Gastrocnemius medialis (tissue), 4 donors: ENCODE measurements around the gene EHD2.

Experiments
- POLR2A ChIP-seq, 2 donors: fragments of 450-650 bp; IDR thresholded peaks; one replicate each; pipeline ENCODE4 v1.6.1; 2017; ENCODE audit warnings: antibody characterized with exemption in 2 of 2, mild to moderate bottlenecking in 2 of 2, moderate library complexity in 2 of 2
- TF ChIP-seq, protein P1 (sequence below), 5 experiments: fragments of 450-650 bp in 3 of 5; fragments of 200-600 bp in 2 of 5; sonication (generic) in 2 of 5; IDR thresholded peaks in 4 of 5; conservative IDR thresholded peaks in 1 of 5; 1 replicate in 4 of 5; 2 replicates in 1 of 5; pipeline ENCODE4 v1.5.1; 2016 to 2019; ENCODE audit warnings: antibody characterized with exemption in 5 of 5, mild to moderate bottlenecking in 3 of 5, moderate library complexity in 3 of 5

DNA sequence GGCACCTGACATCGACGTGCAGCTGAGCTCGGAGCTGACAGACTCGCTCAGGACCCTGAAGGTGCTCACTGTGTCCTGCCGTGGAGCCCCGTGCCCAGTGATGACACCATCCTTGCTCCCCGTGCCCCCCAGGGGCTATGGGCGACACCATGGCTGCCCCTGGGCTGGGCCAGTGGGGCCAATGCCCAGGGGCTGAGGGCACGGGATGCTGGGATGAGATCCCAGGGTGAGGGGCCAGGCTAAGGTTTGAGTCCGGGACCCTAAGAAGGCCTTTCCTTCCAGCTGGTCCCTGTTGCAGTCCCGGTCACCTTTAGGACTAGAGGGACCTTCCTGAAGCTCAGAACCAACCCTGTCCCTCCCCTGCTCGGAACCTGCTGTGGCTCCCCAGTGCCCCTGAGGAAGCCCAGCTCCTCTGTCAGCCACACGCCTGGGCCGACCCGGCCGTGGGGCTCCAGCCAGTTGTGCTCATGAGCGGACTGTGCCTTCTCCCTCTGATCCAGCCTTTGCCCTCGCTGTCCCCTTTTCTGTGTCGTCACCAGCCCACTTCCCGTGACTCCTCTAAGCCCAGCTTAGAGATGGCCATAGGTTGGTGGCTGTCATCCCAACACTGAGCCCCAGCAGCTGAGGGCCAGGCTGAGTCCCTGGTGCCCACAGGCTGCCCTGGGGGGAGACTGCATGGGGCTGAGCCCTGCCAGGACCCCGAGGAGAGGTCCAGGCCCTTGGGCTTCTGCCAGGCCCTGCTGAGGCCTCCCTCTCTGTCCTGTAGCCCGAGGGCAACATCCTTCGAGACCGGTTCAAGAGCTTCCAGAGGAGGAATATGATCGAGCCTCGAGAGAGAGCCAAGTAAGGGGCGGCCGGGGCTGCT lies 42.8 kb downstream of the EHD2 start:
- TF ChIP-seq, protein P1, sequence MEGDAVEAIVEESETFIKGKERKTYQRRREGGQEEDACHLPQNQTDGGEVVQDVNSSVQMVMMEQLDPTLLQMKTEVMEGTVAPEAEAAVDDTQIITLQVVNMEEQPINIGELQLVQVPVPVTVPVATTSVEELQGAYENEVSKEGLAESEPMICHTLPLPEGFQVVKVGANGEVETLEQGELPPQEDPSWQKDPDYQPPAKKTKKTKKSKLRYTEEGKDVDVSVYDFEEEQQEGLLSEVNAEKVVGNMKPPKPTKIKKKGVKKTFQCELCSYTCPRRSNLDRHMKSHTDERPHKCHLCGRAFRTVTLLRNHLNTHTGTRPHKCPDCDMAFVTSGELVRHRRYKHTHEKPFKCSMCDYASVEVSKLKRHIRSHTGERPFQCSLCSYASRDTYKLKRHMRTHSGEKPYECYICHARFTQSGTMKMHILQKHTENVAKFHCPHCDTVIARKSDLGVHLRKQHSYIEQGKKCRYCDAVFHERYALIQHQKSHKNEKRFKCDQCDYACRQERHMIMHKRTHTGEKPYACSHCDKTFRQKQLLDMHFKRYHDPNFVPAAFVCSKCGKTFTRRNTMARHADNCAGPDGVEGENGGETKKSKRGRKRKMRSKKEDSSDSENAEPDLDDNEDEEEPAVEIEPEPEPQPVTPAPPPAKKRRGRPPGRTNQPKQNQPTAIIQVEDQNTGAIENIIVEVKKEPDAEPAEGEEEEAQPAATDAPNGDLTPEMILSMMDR (IDR thresholded peaks at IDR 0.05 in 4 of 5, conservative IDR thresholded peaks at IDR 0.05 in 1 of 5): no peak
- TF ChIP-seq POLR2A (IDR thresholded peaks at IDR 0.05): no peak
